Measurements from ENCODE around the gene LCN1. TPM values are rescaled to one million over a fixed set of nuclear protein-coding genes. Genes with fewer than 3 reads are reported as not detected.

The LCN1 gene
- total RNA-seq, 1 experiment from 2014 or later = not detected

GRCh38 chr9:135570456-135570855, 49.2 kb downstream of the LCN1 start:
- Mint-ChIP-seq H3K27me3 (ENCODE audit: insufficient read depth, unreplicated experiment) (peaks cover 43% of the 10 kb centered on the region), H3K4me1 (ENCODE audit: insufficient read depth, unreplicated experiment) (no peaks in the 10 kb centered on the region), H3K4me3 (ENCODE audit: unreplicated experiment) (no peak overlapping the region), H3K9me3 (ENCODE audit: unreplicated experiment) (no peaks in the 10 kb centered on the region), H3K27ac (ENCODE audit: low read depth, unreplicated experiment) (no peak overlapping the region), H3K36me3 (ENCODE audit: insufficient read depth, unreplicated experiment) (no peaks in the 10 kb centered on the region)
- no TSS peak for BruUV-seq (replicated peaks)
- intact Hi-C loops (cut with micrococcal nuclease) = no loop called here
- ChIA-PET POLR2A (no interaction called here), CTCF (interaction anchor here (0.8 kb wide), 1 partner anchor 10 kb away, joined by 3 read pairs; no protein-coding TSS in a partner anchor)
- no peak for DNase-seq (ENCODE audit: unreplicated experiment)
- no peak for TF ChIP-seq CTCF (IDR thresholded peaks at IDR 0.05; ENCODE audit: unreplicated experiment)

GRCh38 chr9:135572233-135572632, 51.0 kb downstream of the LCN1 start:
- no peaks in the 10 kb centered on the region for H3K4me1 Mint-ChIP-seq (ENCODE audit: insufficient read depth, unreplicated experiment)
- no peak overlapping the region for H3K27ac Mint-ChIP-seq (ENCODE audit: low read depth, unreplicated experiment)
- intact Hi-C loops (cut with micrococcal nuclease) = no loop called here
- H3K27me3 Mint-ChIP-seq (ENCODE audit: insufficient read depth, unreplicated experiment) = peaks cover 25% of the 10 kb centered on the region
- TF ChIP-seq CTCF (IDR thresholded peaks at IDR 0.05; ENCODE audit: unreplicated experiment) = no peak
- no TSS peak for BruUV-seq (replicated peaks)
- H3K9me3 Mint-ChIP-seq (ENCODE audit: unreplicated experiment) = no peaks in the 10 kb centered on the region
- DNase-seq (ENCODE audit: unreplicated experiment) = no peak
- ChIA-PET POLR2A (no interaction called here), CTCF (no interaction called here)
- no peak overlapping the region for H3K4me3 Mint-ChIP-seq (ENCODE audit: unreplicated experiment)
- H3K36me3 Mint-ChIP-seq (ENCODE audit: insufficient read depth, unreplicated experiment) = no peaks in the 10 kb centered on the region

- H3K36me3 Mint-ChIP-seq (ENCODE audit: insufficient read depth, unreplicated experiment) = no peaks in the 10 kb centered on the region
- no peak for TF ChIP-seq CTCF (IDR thresholded peaks at IDR 0.05; ENCODE audit: unreplicated experiment)
These were observed 51.9 kb downstream of the LCN1 start for GRCh38 chr9:135573124-135573523.

GRCh38 chr9:135574331-135574730, 53.1 kb downstream of the LCN1 start:
- DNase-seq (ENCODE audit: unreplicated experiment) = no peak
- H3K4me3 Mint-ChIP-seq (ENCODE audit: unreplicated experiment) = no peak overlapping the region
- H3K4me1 Mint-ChIP-seq (ENCODE audit: insufficient read depth, unreplicated experiment) = no peaks in the 10 kb centered on the region
- no peak overlapping the region for H3K27ac Mint-ChIP-seq (ENCODE audit: low read depth, unreplicated experiment)
- no peaks in the 10 kb centered on the region for H3K9me3 Mint-ChIP-seq (ENCODE audit: unreplicated experiment)
- no peak for TF ChIP-seq CTCF (IDR thresholded peaks at IDR 0.05; ENCODE audit: unreplicated experiment)
- no TSS peak for BruUV-seq (replicated peaks)
- H3K36me3 Mint-ChIP-seq (ENCODE audit: insufficient read depth, unreplicated experiment) = no peaks in the 10 kb centered on the region
- intact Hi-C loops (cut with micrococcal nuclease) = no loop called here
- POLR2A ChIA-PET = no interaction called here
- H3K27me3 Mint-ChIP-seq (ENCODE audit: insufficient read depth, unreplicated experiment) = peaks cover 4% of the 10 kb centered on the region
- CTCF ChIA-PET = interaction anchor here (0.6 kb wide), 1 partner anchor 728 kb away, joined by 3 read pairs; no protein-coding TSS in a partner anchor

More at GRCh38 chr9:135573124-135573523, 51.9 kb downstream of the LCN1 start:
- H3K4me1 Mint-ChIP-seq (ENCODE audit: insufficient read depth, unreplicated experiment) = no peaks in the 10 kb centered on the region
- H3K27me3 Mint-ChIP-seq (ENCODE audit: insufficient read depth, unreplicated experiment) = peaks cover 16% of the 10 kb centered on the region
- no TSS peak for BruUV-seq (replicated peaks)
- DNase-seq (ENCODE audit: unreplicated experiment) = no peak
- ChIA-PET CTCF (no interaction called here), POLR2A (no interaction called here)
- intact Hi-C loops (cut with micrococcal nuclease) = no loop called here
- H3K27ac Mint-ChIP-seq (ENCODE audit: low read depth, unreplicated experiment) = no peak overlapping the region
- no peaks in the 10 kb centered on the region for H3K9me3 Mint-ChIP-seq (ENCODE audit: unreplicated experiment)
- no peak overlapping the region for H3K4me3 Mint-ChIP-seq (ENCODE audit: unreplicated experiment)

Measured in MCF 10A (cell line).